Renal cortex interstitium (tissue), 11 donors: Measurements from ENCODE around the gene ISCU. TPM values are rescaled to one million over a fixed set of nuclear protein-coding genes. Genes with fewer than 3 reads are reported as not detected.
"Not testable (repeated sequence)": the region's sequence is repeated elsewhere in the genome, so short reads cannot be mapped to it uniquely, and the experiment has no call there.

Source experiments
- DNase-seq, 11 donors: peaks; one replicate each; pipeline ENCODE4 v3.0.0-alpha.2; 2013; ENCODE audit warnings: low read depth in 9 of 11, low spot score in 4 of 11; ENCODE audit errors: extremely low read depth in 1 of 11
- polyA plus RNA-seq, 3 donors: library from polyadenylated mRNA; unstranded; fragments of 120-200 nt; gene quantifications; one replicate each; pipeline ENCODE4 v1.2.1, GENCODE V29; 2013; ENCODE audit not compliant: insufficient read length in 3 of 3

The ISCU gene
- polyA plus RNA-seq, 3 donors, result 104 to 115 (median 112) TPM

DNA sequence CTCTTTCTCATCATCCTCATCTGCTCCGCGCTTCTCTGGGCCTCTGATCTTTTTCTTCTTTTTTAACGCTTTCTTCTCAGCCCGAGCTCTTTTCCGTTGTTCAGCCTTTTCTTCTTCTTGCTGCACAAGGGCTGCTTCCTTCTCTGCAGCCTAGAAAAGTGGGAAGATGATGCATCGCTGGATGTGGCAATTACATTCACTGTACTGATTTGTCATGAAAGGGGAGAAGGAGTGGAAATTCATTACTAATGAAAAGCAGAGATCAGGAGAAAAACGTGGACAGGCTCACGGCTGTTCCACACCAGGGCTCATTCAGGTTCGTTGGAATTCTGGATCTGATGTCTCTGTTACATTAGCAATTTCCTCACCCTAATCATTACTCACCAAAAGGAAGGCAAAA is 32.2 kb upstream of the ISCU start:
- no peak for DNase-seq

DNA sequence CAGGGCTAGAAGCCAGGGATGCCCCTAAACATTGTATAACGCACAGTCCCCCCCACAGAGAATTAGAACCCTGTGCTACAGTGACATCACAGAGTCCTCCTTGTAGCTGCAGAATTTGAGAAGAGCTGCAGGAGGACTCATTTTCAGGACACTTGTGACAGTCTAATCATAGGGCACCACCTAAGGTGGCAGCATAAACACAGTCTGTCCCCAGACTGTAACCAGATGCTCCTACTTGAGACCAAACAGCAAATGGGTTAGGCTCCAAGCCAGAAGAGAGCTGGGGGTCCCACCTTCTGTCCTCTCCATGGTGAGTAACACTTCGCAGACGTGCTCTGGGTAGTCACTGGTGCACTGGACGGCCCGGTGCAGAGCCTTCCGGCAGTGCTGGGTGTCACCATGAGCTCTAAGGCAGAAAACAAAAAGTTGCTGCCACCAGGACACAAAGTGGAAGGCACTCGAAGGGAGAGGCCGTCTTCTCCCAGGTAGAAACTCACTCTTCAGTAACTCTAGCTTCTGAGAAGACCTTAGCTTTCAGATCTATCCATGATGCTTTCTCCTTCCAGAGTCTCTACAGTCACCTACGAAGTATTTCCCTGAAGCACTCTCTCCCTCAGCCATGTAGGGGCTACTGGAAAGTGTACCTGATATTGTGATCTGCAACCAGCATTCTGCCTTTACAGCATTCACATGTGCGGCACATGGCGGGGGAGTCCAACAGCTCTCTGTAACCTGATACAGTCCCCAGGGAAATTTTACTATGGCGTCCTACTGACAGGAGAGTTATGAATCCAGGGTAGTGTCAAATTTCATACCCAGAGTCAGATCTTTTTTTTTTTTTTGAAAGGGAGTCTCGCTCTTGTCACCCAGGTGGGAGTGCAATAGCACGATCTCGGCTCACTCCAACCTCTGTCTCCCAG is 30.2 kb upstream of the ISCU start:
- DNase-seq, result peak in 1 of 11 donors; percentile 20

DNA sequence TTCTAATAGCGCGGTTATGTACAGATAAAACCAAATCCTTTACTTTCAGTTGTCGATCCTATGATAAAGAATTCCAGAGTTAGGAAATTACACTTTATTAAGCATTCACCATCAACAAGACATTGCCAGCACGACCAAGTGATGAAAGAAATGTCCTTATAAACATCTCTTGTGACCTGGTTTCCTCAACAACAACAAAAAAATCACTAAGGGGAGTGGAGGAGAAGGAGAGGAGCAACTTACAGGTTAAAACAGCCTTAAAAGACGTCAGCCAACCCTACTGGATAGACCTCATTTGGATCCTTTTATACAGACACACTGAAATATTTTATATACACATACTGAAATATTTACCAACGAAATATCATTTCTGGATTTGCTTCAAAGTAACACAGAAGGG is 24.2 kb upstream of the ISCU start:
- DNase-seq, result no peak

DNA sequence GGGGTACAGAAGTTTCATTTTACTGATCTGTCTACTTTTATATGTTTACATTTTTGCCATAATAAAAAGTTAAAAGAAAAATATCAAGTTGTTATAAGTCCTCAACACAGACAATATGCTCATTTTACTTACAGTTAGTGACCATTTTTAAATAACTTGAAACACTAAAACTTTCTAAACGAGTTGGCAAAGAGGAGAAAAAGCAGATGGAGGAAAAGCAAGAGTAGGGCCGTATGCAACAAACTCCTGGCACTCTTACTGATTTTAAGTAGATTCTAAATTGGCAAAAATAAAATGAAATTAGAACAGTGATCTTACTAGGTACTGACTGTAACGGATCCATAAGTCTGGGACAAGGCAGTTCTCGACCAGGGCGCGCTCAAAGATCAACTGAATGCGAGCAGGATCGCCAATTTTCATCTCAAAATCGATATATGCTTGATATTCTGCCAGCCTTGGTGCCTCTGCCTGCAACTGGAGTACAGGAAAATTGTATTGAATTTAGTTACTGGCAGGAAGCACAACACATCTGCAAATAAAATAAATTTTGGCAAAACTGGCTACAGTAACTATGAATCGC is 23.7 kb upstream of the ISCU start:
- no peak for DNase-seq

DNA sequence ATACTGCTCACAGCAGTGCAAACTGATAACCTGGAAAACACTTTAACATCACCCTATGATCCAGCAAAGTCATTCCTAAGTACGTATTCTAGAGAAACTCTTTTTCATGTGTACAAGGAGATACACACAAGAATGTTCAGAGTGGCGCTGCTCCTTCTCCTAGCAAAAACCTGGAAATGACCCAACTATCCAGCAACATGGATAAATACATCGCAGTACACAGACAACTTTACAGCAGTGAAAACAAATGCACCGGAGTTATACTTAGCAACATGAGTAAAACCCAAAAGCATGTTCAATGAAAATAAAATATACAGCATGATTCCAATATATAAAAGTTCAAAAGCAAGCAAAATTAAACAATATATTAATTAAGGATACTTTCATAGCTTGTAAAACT is 20.1 kb upstream of the ISCU start:
- no peak for DNase-seq

GRCh38 chr12:108543652-108544051 is 18.7 kb upstream of the ISCU start:
- DNase-seq, result no peak

DNA sequence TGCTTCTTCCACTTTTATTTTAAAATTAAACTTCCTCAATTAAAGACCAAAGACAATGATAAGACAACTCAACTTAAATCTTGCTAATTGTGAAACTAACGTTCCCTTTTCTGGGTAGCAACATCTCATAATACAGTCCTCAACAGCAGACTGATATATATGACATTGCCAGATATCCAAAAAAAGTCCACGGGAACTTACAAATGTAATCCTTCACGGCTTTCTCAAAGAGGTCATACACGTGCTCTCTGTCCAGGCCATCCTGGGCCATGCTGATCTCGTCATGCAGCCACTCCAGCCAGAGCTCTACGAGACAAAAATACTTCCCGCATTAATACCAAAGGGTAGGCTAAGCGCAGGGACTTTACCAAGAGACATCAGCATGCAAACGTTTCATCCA is 14.7 kb upstream of the ISCU start:
- no peak for DNase-seq

DNA sequence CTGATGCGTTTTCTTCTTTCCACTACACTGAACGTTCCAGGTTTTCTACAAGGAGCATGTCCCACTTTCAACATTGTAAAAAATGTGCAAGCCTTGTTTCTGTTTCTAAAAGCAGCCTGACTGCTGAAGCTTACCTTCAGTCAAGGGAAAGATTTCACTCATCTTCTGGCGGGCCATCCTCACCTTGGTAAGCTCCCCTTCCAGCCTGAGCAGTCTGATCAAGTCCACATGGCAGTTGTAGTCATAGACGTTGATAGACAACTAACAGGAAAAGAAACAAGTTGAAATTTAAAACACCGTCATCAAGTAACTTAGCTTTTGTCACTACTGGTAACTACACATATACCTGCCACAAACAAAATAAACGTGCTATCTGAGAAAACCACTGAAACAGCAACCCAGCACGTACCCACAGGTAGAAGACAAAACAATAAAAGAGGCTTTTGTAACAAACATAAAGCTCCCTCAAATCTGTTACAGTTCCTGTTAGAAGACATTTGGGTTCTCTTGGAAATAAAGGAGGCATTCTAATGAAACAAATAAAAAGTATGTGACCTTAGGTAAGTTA is 13.4 kb upstream of the ISCU start:
- DNase-seq, result no peak

GRCh38 chr12:108551535-108551934 is 10.9 kb upstream of the ISCU start:
- no peak for DNase-seq

DNA sequence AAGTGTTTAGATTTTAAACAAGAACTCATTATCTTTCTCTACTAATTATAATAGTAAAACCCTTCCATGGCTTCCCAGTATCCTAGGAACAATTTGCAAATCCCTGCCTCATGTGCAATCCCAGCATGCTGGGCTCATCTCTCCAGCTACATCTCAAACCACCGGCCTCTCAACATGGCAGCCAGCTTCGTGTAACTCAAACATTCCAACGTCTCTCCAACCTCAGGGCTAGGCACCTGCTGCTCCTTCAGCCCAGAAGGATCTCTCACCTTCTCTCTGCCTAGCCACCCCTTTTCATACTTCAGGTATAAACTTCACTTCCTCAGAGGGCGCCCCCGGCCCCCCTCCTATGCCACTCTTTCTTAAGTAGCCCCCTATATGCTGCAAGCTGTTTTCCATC is 8.6 kb upstream of the ISCU start:
- DNase-seq, result no peak

DNA sequence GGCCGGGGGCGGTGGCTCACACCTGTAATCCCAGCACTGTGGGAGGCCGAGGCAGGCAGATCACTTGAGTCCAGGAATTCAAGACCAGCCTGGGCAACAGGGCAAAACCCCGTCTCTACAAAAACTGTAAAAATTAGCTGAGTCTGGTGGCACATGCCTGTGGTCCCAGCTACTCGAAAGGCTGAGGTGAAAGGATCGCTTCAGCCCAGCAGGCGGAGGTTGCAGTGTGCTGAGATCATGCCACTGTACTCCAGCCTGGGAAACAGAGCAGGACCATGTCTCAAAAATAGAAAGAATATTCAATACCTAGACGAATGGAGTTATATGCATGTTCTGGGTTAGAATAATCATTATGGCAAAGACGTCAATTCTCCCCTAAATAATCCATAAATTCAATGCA is 7.0 kb upstream of the ISCU start:
- DNase-seq, result not testable (repeated sequence)

DNA sequence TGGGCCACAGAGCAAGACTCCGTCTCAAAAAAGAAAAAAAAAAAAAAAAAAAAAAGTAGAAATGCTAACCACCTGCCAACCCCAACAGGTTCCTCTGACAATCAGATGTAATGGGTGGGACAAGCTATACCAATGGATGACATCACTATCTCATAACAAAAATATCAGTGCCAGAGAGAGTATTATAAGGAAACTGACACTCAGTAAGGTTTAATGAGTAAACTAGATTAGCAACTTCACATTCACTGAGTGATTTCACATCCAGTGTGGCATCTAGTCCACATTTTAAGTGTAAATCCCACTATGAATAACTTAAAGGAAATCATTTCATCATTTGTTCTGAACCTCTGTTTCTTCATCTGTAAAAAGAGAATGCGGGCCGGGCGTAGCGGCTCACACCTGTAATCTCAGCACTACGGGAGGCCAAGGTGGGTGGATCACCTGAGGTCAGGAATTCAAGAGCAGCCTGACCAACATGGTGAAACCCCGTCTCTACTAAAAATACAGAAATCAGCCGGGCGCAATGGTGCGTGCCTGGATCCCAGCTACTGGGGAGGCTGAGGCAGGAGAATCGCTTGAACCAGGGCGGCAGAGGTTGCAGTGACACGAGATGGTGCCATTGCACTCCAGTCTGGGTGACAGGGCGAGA is 3.3 kb upstream of the ISCU start:
- DNase-seq, result no peak

DNA sequence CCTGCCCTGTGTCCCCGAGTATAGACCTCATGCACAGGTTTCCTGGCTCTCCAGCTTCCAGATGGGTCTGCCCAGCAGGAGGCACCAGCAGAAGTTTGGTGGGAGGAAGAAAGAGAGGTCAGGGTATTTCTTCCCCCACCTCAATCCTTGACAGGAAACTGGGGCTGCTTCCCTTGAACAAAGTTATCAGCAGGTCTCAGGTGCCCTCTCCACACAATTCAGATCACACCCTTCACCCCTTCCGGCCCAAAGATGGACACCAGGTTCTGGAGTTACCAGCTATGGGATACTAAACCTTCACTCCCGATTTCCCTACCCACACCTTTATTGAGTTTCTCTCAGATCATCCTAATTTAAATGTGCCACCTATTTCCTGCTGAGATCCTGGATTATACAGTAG is 2.6 kb upstream of the ISCU start:
- no peak for DNase-seq

DNA sequence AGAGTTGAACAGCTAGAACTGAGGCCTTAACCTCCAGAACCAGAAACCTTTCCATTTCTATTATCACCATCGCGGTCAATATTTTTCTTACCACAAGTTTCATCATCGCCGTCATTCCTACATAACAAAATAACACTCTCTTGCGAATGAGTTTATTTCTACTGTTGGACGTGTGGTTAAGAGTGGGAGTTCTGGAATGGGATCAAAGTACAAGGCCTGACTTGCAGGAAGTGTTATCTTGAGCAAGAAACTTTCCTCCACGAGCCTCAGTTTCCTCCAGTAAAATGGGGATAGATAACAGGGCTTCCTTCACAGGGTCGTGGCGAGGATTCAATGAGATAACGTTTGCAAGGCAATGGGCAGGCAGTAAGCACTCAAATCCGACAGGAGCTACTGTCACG is 2.1 kb upstream of the ISCU start:
- DNase-seq, result no peak

DNA sequence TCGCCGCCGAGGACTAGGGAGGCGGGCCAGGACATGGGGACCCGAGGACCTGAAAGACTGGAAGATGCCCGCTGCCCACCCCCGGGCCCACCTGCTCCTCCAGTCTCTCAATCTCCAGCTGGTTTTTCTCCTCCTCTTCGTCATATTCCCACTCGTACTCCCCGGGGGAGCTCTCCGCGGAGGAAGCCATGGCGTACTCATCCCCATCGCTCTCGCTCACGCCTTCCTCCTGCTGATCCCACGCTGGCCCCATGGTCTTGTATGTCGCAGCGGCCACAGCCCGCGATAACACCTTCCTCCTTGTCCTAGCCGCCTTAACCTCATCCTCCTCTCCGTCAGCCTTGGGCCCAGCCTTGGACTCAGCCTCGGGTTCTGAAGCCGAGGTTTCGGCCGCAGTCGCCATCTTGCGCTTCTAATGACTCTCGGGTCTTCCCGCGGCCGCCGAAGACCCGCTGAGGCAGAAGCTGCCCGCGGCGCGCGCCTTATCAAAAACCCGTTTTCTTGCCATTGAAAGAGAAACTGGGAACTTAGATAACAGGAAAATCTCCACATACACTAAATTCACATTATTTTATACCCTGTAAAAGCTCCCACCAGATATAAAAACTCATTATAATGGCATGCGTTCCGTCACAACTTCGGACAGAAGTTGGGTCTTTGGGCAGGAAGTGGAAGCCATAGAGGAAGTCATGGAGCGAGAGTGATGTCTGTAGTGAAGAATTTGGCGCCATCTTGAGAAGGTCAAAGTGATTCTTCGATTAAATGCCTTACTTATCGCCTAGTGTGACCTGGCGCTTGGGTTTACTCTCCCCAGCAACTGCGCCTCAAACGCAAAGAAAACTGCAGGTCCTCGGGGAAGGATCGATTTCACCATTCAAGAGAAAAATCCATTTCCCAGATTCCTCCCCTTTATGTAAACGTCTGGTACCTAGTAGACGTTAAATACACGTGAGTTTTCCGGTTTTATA is 1.4 kb upstream of the ISCU start, which contains the start of gene SART3:
TSS of gene SART3 (minus strand) at position 422 of the 968 bp plus-strand sequence. CDS start at position 403, 19 bp downstream.
- peak; percentile 74 to 96 (median 86) for DNase-seq

DNA sequence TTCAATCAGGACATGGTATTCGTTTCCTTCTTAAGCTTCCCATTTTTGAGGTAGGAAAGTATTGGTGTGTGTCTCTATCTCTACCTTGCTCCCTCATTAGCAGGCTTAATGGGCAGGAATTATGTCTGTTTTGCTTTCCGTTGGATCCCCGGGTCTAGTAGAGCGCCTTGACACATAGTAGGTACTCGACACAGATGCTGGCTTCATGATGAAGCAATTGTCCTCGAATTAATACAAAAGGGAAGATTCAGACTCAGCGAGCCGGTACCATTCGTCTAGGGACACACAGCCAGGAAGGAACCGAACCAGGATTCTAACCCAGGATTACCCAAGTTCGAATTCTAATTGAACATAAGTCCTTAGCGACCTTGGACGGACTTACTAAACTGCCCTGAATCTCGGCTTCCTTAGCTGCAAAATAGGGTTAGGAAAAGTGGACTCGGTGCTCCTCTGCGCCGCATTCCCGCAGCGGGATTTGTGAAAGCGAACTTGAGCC is 496 bp upstream of the ISCU start:
- DNase-seq, result peak in 3 of 11 donors; percentile 12 to 41 (median 13)

DNA sequence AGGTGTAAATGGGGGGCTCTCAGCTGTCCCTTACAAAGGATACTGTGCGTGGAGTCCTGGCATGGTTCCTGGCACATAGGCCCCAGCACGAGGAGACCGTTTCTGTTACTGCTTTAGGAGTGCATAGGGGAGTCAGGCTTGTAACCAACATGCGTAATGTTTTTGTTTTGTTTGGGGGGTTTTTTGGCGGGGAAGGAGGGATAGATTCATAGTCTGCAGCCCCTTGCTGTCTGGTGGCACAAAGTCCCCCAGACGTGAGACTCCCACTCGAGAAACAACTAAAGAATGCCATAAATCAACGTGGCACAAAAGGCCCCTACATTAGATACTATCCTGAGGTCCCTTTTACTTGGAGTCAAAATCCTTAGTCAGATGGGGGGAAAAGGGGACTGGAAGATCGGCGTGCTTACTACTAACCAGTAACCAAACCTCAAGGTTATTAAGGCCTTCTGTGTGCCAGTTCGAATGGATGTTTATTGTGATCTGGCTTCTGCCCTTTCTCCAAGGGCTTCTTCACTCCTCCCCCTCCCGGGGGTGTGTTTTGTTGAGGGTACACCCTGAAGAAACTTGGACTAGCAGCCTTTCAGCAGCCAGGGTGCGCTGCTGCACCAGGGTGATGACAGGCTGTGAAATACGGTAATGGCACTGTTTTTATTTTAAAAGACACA is 874 bp downstream of the ISCU start:
- DNase-seq, result peak; percentile 36 to 82 (median 69)

DNA sequence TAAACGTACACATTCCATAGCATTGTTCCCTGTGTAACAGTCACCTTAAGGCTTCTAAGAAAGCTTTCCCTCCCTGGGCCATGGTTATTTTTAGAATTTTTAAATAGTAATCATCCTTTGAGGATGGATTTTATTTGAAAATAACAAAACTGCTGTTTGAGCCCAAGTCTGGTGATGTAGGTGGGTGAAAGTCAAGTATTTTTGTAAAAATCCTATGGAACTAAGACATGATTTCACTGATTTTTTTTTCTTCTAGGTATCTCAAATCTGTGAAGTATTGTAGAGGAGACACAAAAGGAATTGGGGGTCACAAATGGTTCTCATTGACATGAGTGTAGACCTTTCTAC is 1.4 kb downstream of the ISCU start:
- DNase-seq, result no peak
